GM12874 (cell line): Measurements from ENCODE around the gene CSF1.

Source experiments
- TF ChIP-seq, protein P1 (sequence below): IDR thresholded peaks from 2 replicates; pipeline ENCODE4 v1.5.1; 2011; ENCODE audit warnings: low read depth, mild to moderate bottlenecking, control low read depth, low read length, moderate library complexity; ENCODE audit not compliant: insufficient read depth

The CSF1 gene

DNA sequence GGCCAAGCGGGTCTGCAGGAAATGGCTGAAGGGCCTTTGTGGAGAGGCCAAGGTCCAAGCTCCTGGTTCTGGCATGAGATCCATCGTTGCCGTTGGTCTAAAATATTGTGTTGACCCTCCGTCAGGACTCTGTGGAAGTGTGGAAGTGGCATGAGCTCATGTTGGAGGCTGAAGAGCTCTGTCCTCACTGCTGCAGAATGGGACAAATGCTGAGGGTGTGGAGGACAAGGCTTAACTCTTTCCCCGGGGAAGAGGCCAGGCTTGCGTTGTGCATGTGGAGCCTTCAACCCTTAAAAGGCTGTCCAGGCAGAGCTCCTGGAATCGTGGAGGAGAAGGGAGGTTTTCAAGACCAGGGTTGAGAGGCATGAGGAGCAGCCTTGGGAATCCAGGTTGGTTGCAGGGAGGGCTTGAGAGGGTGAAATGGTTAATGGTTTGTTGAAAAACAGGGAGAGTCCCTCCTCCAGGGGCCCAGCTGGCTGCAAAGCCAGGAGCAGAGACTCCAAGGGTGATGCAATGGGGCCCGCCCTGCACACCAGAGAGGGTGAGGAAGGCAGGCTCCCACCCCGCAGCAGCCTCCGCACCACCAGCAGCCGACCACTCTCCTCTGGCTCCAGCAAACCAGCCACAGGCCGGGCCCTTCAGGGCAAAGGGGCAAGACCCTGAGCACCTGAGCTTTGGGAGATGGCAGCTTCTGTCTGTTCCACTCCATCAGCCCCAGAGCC lies 67.2 kb downstream of the CSF1 start:
- TF ChIP-seq, protein P1, sequence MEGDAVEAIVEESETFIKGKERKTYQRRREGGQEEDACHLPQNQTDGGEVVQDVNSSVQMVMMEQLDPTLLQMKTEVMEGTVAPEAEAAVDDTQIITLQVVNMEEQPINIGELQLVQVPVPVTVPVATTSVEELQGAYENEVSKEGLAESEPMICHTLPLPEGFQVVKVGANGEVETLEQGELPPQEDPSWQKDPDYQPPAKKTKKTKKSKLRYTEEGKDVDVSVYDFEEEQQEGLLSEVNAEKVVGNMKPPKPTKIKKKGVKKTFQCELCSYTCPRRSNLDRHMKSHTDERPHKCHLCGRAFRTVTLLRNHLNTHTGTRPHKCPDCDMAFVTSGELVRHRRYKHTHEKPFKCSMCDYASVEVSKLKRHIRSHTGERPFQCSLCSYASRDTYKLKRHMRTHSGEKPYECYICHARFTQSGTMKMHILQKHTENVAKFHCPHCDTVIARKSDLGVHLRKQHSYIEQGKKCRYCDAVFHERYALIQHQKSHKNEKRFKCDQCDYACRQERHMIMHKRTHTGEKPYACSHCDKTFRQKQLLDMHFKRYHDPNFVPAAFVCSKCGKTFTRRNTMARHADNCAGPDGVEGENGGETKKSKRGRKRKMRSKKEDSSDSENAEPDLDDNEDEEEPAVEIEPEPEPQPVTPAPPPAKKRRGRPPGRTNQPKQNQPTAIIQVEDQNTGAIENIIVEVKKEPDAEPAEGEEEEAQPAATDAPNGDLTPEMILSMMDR, result no peak

GRCh38 chr1:109978761-109979488 lies 68.3 kb downstream of the CSF1 start:
- TF ChIP-seq, protein P1, result no peak

DNA sequence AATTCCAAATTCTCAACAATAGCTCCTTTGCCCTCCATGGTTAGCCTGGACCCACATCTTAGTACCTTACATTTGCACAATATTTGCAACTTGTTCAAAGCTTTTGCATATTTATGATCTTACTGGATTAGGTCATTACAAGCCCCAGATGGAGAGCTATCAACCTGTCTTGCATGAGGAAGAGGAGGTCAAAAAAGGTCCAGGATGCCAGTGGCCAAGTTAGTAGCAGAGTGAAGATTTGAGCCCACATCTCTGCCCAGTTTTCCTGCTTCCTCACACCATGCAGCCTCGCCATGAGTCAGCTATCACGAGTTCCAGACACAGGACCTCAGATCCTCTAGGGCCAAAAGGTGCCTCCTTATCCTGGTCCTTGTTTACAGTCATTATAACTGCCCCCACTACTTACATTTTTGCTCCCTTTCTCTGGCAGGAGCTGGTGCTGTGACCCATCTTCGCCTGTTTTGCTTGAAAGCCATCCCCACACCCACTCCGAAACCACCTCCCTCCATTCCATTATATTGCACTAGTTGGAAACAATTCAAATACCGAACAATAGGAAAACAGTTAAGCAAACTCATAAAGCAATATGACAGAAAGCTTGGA lies 68.9 kb downstream of the CSF1 start:
- TF ChIP-seq, protein P1, result no peak
